ENCODE data around the gene AFF3. TPM values are rescaled to one million over a fixed set of nuclear protein-coding genes. Genes with fewer than 3 reads are reported as not detected.
A peak's percentile ranks its signal among the peaks of the same experiment; 100 is the strongest.

AFF3 gene
- total and polyA plus RNA-seq, 2 of the 4 experiments (the other 2 are of a cell fraction): 12.9 to 14.3 TPM

DNA sequence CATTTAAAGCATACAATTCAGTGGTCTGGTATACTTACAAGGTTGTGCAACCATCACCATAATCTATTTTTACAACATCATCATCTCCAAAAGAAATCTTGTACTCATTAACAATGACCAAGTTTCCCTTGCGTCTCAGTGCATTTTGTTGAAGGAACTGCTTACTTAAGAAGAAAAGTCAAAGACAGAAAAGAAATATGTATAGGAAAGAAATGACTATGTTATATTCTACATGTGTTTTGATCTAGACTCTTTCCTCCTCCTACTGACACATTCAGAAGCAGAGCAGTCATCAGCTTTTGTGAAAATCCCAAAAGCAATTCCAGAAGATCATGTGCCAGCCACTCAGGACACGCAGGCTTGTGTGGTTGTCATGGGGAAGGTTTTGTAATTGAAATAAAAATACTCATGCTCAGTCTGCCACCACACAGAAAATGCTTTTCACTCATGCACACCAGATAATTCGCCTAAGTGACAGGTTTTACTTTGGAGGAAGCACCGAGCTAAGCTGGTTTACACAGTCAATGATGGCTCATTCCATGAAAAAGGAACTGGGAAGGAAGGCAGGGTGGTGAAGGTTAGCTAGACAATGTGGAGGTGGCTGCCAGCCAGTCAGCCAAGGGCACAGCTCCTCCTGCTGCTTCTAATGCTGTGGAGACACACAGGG, 494.1 kb downstream of the AFF3 start:
- ChIA-PET POLR2A (ENCODE audit: unreplicated experiment) (interaction anchor here (0.6 kb wide), 1 partner anchor 15 kb away, joined by 3 read pairs; no protein-coding TSS in a partner anchor), CTCF (interaction anchor here (0.7 to 1.2 kb wide), 2 partner anchors 9 to 111 kb away, joined by 3 read pairs; no protein-coding TSS in a partner anchor)
- Histone ChIP-seq H3K4ac (ENCODE audit: low read depth, low read length) (peak overlapping the region; percentile 92), H4K5ac (ENCODE audit: low read depth, low read length) (peak overlapping the region; percentile 28), H2BK20ac (ENCODE audit: low read depth, low read length) (peak overlapping the region; percentile 20), H3K14ac (replicated peaks; ENCODE audit: low read depth, low read length) (peak overlapping the region; percentile 90), H2BK5ac (ENCODE audit: low read depth, low read length, poor library complexity, severe bottlenecking) (peak overlapping the region; percentile 90), H3K18ac (ENCODE audit: low read depth, low read length) (peak overlapping the region; percentile 94), H3K4me2 (ENCODE audit: low read depth, low read length) (peak overlapping the region; percentile 62), H2BK15ac (ENCODE audit: low read depth, low read length) (peak overlapping the region; percentile 76; the same call in 2 of the 3 replicates), H3K23ac (ENCODE audit: low read depth, low read length) (peak overlapping the region; percentile 90), H3K56ac (ENCODE audit: extremely low read depth, insufficient read depth, low read length) (peak overlapping the region; percentile 61; the same call in 1 of the 2 replicates), H2AK9ac (replicated peaks; ENCODE audit: low read depth, low read length, poor library complexity) (peak overlapping the region; percentile 76), H3K9ac (ENCODE audit: low read depth, low read length) (peak overlapping the region; percentile 17), H4K8ac (ENCODE audit: low read depth in 2 of 2, low read length in 2 of 2) (peak overlapping the region in 1 of 2 experiments; percentile 77; a peak in 3 of 4 replicates), H4K20me1 (ENCODE audit: insufficient read depth, low read length) (0 out of 2 replicates have a peak, but pooled peaks cover 10% of the 10 kb centered on the region), H3K4me1 (ENCODE audit: control insufficient read depth, insufficient read depth, low read length) (peaks cover 26% of the 10 kb centered on the region), H2BK120ac (ENCODE audit: low read depth, low read length) (peak overlapping the region; percentile 94), H3K27me3 (ENCODE audit: control insufficient read depth, insufficient read depth, low read length) (no peaks in the 10 kb centered on the region), H3K9me1 (ENCODE audit: insufficient read depth, low read length) (peaks cover 18% of the 10 kb centered on the region), H3K36me3 (ENCODE audit: control insufficient read depth, insufficient read depth, low read length) (no peaks in the 10 kb centered on the region), H2AFZ (replicated peaks; ENCODE audit: low read length, poor library complexity) (peak overlapping the region; percentile 37), H3K4me3 (ENCODE audit: insufficient read depth, low read depth, low read length) (no peak overlapping the region), H2AK5ac (ENCODE audit: low read depth, low read length) (peak overlapping the region; percentile 93), H3K27ac (ENCODE audit: insufficient read depth, low read length) (peak overlapping the region; percentile 96), H3K9me3 (ENCODE audit: control insufficient read depth, insufficient read depth, low read length) (no peaks in the 10 kb centered on the region), H4K91ac (ENCODE audit: insufficient read depth, low read depth, low read length) (peak overlapping the region; percentile 45), H3K79me1 (ENCODE audit: low read depth in 1 of 2, low read length in 2 of 2) (peaks cover 2 to 3% of the 10 kb centered on the region in 2 experiments; a peak in 2 of 4 replicates)
- DNase-seq: peak; percentile 86
- in situ Hi-C loops (cut with MboI; ENCODE audit: low sequenced_read_pairs): no loop called here
- dilution Hi-C loops (cut with HindIII; ENCODE audit: low sequenced_read_pairs, unreplicated experiment): no loop called here
- BruUV-seq (replicated peaks): no TSS peak
- intact Hi-C loops (cut with micrococcal nuclease): loop anchor here (5.0 kb wide), 2 partner anchors 41 to 594 kb away; no protein-coding TSS in a partner anchor
- ATAC-seq (ENCODE audit: low read depth): peak; percentile 53
- no CpG with 5 or more reads among the region's 4 CpGs for WGBS, 2 experiments (ENCODE audit: extremely low coverage in 2 of 2, insufficient read length in 1 of 2)
- TF ChIP-seq RAD21 (IDR thresholded peaks at IDR 0.05; ENCODE audit: low read length) (no peak), RCOR1 (IDR thresholded peaks at IDR 0.05; ENCODE audit: insufficient replicate concordance, low read length) (no peak), CHD1 (IDR thresholded peaks at IDR 0.05; ENCODE audit: low read depth, low read length) (no peak), RFX5 (IDR thresholded peaks at IDR 0.05; ENCODE audit: low read depth, low read length) (no peak), SMC3 (IDR thresholded peaks at IDR 0.05; ENCODE audit: low read depth, low read length) (no peak), POLR2A (IDR thresholded peaks at IDR 0.05; ENCODE audit: low read depth, low read length) (no peak), MAZ (IDR thresholded peaks at IDR 0.05; ENCODE audit: borderline replicate concordance, low read depth, low read length) (no peak), MXI1 (IDR thresholded peaks at IDR 0.05; ENCODE audit: borderline replicate concordance, low read depth, low read length) (peak; percentile 58; the same call in 1 of the 2 replicates), BHLHE40 (IDR thresholded peaks at IDR 0.05; ENCODE audit: low read depth, low read length) (peak; percentile 68), MAFK (IDR thresholded peaks at IDR 0.05; ENCODE audit: low read depth, low read length) (no peak), CEBPB (IDR thresholded peaks at IDR 0.05; ENCODE audit: low read depth, low read length) (peak; percentile 94), FOS (IDR thresholded peaks at IDR 0.05; ENCODE audit: low read depth, low read length) (0 out of 2 replicates have a peak, but pooled peaks have one; percentile 3), NFE2L2 (IDR thresholded peaks at IDR 0.05; ENCODE audit: low read depth, low read length) (no peak)
- TF ChIP-seq, protein P1, sequence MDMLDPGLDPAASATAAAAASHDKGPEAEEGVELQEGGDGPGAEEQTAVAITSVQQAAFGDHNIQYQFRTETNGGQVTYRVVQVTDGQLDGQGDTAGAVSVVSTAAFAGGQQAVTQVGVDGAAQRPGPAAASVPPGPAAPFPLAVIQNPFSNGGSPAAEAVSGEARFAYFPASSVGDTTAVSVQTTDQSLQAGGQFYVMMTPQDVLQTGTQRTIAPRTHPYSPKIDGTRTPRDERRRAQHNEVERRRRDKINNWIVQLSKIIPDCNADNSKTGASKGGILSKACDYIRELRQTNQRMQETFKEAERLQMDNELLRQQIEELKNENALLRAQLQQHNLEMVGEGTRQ (IDR thresholded peaks at IDR 0.05; ENCODE audit: low read depth, low read length): peak; percentile 56; the same call in 1 of the 2 replicates
- TF ChIP-seq, protein P2, sequence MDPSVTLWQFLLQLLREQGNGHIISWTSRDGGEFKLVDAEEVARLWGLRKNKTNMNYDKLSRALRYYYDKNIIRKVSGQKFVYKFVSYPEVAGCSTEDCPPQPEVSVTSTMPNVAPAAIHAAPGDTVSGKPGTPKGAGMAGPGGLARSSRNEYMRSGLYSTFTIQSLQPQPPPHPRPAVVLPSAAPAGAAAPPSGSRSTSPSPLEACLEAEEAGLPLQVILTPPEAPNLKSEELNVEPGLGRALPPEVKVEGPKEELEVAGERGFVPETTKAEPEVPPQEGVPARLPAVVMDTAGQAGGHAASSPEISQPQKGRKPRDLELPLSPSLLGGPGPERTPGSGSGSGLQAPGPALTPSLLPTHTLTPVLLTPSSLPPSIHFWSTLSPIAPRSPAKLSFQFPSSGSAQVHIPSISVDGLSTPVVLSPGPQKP (IDR thresholded peaks at IDR 0.05; ENCODE audit: borderline replicate concordance, low read depth, low read length): no peak

All from IMR-90 (cell line).